C4-2B (cell line): Measurements from ENCODE around the gene FBXO21.

Experiments used
- ZFX ChIP-seq: fragments of 450-650 bp; IDR thresholded peaks from 2 replicates; pipeline ENCODE4 v1.6.1; 2017
- TF ChIP-seq, protein P1 (sequence below): fragments of 450-650 bp; conservative IDR thresholded peaks from 2 replicates; pipeline ENCODE4 v1.5.1; 2017; ENCODE audit warnings: mild to moderate bottlenecking

DNA sequence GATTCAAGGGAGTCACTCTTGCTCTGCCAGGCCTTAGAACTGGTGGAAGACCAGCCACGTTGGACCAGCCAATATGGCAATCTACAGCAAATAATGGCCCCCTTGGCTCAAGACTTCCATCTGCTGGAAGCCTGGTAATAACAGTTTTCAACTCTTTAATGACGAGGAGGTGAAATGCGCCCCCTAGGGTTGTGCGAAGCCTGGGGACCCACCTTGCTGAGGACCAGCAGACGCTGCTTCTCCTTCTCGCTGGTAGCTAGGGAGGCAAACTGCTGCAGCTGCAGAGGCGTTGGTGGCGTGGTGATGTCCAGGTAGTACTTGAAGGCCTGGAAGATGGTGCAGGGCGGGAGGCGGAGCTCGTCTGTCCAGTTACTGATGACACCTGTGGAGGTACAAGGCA, 41.5 kb upstream of the FBXO21 start:
- TF ChIP-seq, protein P1, sequence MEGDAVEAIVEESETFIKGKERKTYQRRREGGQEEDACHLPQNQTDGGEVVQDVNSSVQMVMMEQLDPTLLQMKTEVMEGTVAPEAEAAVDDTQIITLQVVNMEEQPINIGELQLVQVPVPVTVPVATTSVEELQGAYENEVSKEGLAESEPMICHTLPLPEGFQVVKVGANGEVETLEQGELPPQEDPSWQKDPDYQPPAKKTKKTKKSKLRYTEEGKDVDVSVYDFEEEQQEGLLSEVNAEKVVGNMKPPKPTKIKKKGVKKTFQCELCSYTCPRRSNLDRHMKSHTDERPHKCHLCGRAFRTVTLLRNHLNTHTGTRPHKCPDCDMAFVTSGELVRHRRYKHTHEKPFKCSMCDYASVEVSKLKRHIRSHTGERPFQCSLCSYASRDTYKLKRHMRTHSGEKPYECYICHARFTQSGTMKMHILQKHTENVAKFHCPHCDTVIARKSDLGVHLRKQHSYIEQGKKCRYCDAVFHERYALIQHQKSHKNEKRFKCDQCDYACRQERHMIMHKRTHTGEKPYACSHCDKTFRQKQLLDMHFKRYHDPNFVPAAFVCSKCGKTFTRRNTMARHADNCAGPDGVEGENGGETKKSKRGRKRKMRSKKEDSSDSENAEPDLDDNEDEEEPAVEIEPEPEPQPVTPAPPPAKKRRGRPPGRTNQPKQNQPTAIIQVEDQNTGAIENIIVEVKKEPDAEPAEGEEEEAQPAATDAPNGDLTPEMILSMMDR, result no peak; the same call in 1 of the 2 replicates
- TF ChIP-seq ZFX, result no peak
